DMS79 treated with DMSO at 0.1 percent for 48 hours (cell line): ENCODE data around the gene PHLPP1.
"Not testable (repeated sequence)": the region's sequence is repeated elsewhere in the genome, so short reads cannot be mapped to it uniquely, and the experiment has no call there.

Source experiments
- DNase-seq: peaks from one replicate; lab custom pipeline; 2025; lab: John Stamatoyannopoulos, UW

Gene PHLPP1

GRCh38 chr18:62717925-62718800, 2.8 kb downstream of the PHLPP1 start:
- DNase-seq = no peak

GRCh38 chr18:62720048-62720447, 4.7 kb downstream of the PHLPP1 start:
- DNase-seq = no peak

- DNase-seq = no peak
These were observed 5.6 kb downstream of the PHLPP1 start for GRCh38 chr18:62720766-62721613.

GRCh38 chr18:62721839-62722795, 6.8 kb downstream of the PHLPP1 start:
- DNase-seq = no peak

GRCh38 chr18:62723666-62724281, 8.4 kb downstream of the PHLPP1 start:
- no peak for DNase-seq

DNA sequence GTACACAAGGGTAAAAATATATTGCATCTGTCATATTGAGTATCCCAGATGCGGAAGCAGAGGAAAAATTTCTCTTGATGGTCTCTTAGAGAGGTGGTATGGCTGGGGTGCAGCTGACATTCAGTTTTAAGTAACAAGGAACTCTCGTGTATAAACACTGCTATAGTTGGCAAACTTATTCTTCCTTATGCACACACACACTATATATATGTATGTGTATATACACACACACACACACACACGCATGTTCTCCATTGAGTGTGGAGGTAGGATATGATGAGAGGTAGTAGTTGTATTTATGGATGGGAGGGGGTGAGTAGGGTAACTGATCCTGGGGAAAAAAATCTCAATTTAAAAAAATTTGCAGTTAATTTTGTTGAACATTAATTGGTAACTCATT, 10.6 kb downstream of the PHLPP1 start:
- DNase-seq = no peak

DNA sequence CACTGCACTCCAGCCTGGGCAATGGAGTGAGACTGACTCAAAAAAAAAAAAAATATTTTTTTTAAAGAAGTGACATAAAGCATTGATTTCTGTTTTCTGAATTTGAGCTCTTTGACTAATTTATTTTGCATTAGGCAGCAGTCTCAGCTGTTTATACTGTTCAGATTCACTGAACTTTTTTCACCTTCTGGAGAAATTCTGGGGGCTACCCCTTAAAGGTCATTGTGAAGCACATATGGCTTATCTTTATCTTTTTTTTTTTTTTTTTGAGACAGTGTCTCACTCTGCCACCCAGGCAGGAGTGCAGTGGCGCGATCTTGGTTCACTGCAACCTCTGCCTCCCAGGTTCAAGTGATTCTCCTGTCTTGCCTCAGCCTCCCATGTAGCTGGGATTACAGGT, 12.9 kb downstream of the PHLPP1 start:
- DNase-seq = no peak

GRCh38 chr18:62729487-62730386, 14.4 kb downstream of the PHLPP1 start:
- DNase-seq = no peak

- DNase-seq = no peak
These were observed 15.6 kb downstream of the PHLPP1 start for GRCh38 chr18:62730941-62731340.

- DNase-seq = no peak
These were observed 17.3 kb downstream of the PHLPP1 start for GRCh38 chr18:62732617-62733016.

- DNase-seq = no peak
These were observed 18.9 kb downstream of the PHLPP1 start for GRCh38 chr18:62734290-62734689.

GRCh38 chr18:62735387-62735786, 20.0 kb downstream of the PHLPP1 start:
- DNase-seq = no peak

- DNase-seq = no peak
These were observed 20.9 kb downstream of the PHLPP1 start for GRCh38 chr18:62736077-62736855.

DNA sequence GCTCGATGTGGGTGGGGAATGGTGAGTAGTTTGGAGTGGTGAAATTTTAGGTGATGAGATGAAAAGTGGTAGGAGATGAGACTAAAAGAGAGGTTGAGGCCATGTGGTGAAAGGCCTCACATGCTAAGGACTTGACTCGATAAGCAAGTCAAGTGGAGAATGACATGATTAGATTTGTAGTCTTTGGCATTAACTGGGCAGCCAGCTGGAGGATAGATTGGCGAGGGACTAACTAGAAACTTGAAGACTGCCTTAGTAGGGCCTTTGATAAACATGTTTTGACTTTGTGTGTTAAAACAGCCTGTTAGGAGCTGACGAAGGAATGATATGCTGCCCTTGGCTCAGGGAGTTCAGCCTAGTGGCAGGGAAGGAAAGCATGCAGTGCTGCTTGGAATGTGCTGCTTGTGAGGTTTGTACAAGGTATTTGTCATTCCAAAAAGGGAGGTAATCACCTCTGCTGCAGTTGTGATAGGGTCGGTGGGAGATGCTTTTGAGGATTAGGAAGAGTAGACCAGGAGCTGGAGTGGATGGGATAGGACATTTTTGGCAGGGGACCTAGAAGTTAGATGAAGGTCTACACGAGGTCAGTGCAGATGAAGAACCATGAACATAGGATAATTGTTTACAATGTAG, 22.0 kb downstream of the PHLPP1 start:
- DNase-seq = no peak

- DNase-seq = no peak
These were observed 23.3 kb downstream of the PHLPP1 start for GRCh38 chr18:62738639-62739038.

DNA sequence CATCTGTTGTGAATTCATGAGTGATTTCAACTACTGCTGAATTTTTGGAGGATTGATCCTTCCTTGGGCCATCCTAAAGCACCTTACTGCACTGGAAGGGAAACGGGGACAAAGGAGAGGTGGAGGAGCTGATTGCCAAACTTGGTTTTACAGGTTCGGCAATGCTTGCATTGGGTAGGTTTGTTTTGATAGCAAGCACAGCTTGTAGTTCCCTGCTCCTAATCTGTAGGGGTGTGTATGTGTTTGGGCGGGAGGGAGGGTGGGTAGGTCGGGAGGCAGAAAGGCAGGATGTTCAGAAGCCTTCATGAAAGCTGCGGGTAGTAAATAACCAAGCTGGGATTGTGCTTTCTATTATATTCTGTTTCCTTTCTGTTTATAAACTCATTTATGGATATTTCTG, 24.6 kb downstream of the PHLPP1 start:
- DNase-seq = no peak

- DNase-seq = not testable (repeated sequence)
These were observed 25.3 kb downstream of the PHLPP1 start for GRCh38 chr18:62740650-62741049.

GRCh38 chr18:62741118-62741566, 25.8 kb downstream of the PHLPP1 start:
- DNase-seq = no peak

GRCh38 chr18:62741584-62741983, 26.2 kb downstream of the PHLPP1 start:
- no peak for DNase-seq
